ENCODE results near the gene ASB16. TPM values are rescaled to one million over a fixed set of nuclear protein-coding genes. Genes with fewer than 3 reads are reported as not detected.

ASB16 gene
- total and polyA plus RNA-seq, 9 of the 15 experiments (the other 6 are each of a cell fraction or from before 2014, with no cell fraction given), result 0.03 to 0.07 TPM; not detected in 7

DNA sequence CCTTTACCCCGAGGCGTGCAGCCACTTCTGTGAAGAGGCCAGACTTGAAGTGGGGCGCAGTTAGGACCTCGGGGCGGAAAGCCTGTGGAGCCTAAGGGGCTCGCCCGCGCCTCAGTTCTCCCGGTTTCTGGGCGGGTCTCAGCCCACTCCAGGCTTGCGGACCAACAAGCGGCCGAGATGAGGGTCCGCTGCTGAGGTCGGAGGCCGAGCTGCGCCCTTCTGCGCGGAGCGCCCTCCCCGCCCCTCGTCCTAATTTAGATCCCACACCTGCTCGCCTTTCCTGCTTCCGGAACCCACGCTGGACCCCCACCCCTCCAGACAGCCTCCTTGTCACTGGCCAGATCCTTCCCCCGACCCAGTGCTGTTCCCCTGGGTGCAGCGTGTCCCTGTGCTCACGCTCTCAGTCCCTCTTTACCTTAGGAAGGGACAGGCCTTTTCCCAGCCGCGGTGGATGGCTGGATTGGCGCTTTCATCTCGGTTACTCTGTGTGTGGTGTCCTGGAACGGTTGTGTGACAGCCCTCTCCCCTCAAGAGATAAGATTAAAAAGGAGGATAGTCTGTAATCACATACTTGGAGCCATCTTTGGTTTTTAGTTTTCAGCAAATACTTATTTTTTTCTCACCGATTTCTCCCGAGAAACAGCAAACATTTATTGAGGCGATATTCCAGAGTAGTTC lies 30.1 kb downstream of the ASB16 start (continued):
- no peak for TF ChIP-seq ARNT (IDR thresholded peaks at IDR 0.05)
- TF ChIP-seq, protein P1, sequence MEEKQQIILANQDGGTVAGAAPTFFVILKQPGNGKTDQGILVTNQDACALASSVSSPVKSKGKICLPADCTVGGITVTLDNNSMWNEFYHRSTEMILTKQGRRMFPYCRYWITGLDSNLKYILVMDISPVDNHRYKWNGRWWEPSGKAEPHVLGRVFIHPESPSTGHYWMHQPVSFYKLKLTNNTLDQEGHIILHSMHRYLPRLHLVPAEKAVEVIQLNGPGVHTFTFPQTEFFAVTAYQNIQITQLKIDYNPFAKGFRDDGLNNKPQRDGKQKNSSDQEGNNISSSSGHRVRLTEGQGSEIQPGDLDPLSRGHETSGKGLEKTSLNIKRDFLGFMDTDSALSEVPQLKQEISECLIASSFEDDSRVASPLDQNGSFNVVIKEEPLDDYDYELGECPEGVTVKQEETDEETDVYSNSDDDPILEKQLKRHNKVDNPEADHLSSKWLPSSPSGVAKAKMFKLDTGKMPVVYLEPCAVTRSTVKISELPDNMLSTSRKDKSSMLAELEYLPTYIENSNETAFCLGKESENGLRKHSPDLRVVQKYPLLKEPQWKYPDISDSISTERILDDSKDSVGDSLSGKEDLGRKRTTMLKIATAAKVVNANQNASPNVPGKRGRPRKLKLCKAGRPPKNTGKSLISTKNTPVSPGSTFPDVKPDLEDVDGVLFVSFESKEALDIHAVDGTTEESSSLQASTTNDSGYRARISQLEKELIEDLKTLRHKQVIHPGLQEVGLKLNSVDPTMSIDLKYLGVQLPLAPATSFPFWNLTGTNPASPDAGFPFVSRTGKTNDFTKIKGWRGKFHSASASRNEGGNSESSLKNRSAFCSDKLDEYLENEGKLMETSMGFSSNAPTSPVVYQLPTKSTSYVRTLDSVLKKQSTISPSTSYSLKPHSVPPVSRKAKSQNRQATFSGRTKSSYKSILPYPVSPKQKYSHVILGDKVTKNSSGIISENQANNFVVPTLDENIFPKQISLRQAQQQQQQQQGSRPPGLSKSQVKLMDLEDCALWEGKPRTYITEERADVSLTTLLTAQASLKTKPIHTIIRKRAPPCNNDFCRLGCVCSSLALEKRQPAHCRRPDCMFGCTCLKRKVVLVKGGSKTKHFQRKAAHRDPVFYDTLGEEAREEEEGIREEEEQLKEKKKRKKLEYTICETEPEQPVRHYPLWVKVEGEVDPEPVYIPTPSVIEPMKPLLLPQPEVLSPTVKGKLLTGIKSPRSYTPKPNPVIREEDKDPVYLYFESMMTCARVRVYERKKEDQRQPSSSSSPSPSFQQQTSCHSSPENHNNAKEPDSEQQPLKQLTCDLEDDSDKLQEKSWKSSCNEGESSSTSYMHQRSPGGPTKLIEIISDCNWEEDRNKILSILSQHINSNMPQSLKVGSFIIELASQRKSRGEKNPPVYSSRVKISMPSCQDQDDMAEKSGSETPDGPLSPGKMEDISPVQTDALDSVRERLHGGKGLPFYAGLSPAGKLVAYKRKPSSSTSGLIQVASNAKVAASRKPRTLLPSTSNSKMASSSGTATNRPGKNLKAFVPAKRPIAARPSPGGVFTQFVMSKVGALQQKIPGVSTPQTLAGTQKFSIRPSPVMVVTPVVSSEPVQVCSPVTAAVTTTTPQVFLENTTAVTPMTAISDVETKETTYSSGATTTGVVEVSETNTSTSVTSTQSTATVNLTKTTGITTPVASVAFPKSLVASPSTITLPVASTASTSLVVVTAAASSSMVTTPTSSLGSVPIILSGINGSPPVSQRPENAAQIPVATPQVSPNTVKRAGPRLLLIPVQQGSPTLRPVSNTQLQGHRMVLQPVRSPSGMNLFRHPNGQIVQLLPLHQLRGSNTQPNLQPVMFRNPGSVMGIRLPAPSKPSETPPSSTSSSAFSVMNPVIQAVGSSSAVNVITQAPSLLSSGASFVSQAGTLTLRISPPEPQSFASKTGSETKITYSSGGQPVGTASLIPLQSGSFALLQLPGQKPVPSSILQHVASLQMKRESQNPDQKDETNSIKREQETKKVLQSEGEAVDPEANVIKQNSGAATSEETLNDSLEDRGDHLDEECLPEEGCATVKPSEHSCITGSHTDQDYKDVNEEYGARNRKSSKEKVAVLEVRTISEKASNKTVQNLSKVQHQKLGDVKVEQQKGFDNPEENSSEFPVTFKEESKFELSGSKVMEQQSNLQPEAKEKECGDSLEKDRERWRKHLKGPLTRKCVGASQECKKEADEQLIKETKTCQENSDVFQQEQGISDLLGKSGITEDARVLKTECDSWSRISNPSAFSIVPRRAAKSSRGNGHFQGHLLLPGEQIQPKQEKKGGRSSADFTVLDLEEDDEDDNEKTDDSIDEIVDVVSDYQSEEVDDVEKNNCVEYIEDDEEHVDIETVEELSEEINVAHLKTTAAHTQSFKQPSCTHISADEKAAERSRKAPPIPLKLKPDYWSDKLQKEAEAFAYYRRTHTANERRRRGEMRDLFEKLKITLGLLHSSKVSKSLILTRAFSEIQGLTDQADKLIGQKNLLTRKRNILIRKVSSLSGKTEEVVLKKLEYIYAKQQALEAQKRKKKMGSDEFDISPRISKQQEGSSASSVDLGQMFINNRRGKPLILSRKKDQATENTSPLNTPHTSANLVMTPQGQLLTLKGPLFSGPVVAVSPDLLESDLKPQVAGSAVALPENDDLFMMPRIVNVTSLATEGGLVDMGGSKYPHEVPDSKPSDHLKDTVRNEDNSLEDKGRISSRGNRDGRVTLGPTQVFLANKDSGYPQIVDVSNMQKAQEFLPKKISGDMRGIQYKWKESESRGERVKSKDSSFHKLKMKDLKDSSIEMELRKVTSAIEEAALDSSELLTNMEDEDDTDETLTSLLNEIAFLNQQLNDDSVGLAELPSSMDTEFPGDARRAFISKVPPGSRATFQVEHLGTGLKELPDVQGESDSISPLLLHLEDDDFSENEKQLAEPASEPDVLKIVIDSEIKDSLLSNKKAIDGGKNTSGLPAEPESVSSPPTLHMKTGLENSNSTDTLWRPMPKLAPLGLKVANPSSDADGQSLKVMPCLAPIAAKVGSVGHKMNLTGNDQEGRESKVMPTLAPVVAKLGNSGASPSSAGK (IDR thresholded peaks at IDR 0.05), result no peak
- no peak for TF ChIP-seq ZFPM2 (CRISPR knock-in tag; IDR thresholded peaks at IDR 0.05)
- no peak for TF ChIP-seq TAL1 (IDR thresholded peaks at IDR 0.05)
- no peak for TF ChIP-seq FOS (IDR thresholded peaks at IDR 0.05; ENCODE audit: extremely low read depth, insufficient read length)
- TF ChIP-seq, protein P2, sequence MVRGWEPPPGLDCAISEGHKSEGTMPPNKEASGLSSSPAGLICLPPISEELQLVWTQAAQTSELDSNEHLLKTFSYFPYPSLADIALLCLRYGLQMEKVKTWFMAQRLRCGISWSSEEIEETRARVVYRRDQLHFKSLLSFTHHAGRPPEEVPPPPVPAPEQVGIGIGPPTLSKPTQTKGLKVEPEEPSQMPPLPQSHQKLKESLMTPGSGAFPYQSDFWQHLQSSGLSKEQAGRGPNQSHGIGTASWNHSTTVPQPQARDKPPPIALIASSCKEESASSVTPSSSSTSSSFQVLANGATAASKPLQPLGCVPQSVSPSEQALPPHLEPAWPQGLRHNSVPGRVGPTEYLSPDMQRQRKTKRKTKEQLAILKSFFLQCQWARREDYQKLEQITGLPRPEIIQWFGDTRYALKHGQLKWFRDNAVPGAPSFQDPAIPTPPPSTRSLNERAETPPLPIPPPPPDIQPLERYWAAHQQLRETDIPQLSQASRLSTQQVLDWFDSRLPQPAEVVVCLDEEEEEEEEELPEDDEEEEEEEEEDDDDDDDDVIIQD (CRISPR knock-in tag; IDR thresholded peaks at IDR 0.05), result no peak
- TF ChIP-seq ZC3H11A (IDR thresholded peaks at IDR 0.05; ENCODE audit: low read depth, low read length), result no peak
- TF ChIP-seq, protein P3, sequence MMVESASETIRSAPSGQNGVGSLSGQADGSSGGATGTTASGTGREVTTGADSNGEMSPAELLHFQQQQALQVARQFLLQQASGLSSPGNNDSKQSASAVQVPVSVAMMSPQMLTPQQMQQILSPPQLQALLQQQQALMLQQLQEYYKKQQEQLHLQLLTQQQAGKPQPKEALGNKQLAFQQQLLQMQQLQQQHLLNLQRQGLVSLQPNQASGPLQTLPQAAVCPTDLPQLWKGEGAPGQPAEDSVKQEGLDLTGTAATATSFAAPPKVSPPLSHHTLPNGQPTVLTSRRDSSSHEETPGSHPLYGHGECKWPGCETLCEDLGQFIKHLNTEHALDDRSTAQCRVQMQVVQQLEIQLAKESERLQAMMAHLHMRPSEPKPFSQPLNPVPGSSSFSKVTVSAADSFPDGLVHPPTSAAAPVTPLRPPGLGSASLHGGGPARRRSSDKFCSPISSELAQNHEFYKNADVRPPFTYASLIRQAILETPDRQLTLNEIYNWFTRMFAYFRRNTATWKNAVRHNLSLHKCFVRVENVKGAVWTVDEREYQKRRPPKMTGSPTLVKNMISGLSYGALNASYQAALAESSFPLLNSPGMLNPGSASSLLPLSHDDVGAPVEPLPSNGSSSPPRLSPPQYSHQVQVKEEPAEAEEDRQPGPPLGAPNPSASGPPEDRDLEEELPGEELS (CRISPR knock-in tag; IDR thresholded peaks at IDR 0.05; ENCODE audit: borderline replicate concordance), result no peak
- no peak for TF ChIP-seq E2F3 (CRISPR knock-in tag; IDR thresholded peaks at IDR 0.05)
- TF ChIP-seq, protein P4, sequence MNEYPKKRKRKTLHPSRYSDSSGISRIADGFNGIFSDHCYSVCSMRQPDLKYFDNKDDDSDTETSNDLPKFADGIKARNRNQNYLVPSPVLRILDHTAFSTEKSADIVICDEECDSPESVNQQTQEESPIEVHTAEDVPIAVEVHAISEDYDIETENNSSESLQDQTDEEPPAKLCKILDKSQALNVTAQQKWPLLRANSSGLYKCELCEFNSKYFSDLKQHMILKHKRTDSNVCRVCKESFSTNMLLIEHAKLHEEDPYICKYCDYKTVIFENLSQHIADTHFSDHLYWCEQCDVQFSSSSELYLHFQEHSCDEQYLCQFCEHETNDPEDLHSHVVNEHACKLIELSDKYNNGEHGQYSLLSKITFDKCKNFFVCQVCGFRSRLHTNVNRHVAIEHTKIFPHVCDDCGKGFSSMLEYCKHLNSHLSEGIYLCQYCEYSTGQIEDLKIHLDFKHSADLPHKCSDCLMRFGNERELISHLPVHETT (CRISPR knock-in tag; conservative IDR thresholded peaks at IDR 0.05 in 1 of 2, IDR thresholded peaks at IDR 0.05 in 1 of 2), result no peak
- TF ChIP-seq PPARD (CRISPR knock-in tag; IDR thresholded peaks at IDR 0.05), result no peak
